Measurements from ENCODE around the gene BAIAP2L1. TPM values are rescaled to one million over a fixed set of nuclear protein-coding genes. Genes with fewer than 3 reads are reported as not detected.

The BAIAP2L1 gene
- total RNA-seq, 2 experiments from 2014 or later, result 0.33 to 0.61 TPM

DNA sequence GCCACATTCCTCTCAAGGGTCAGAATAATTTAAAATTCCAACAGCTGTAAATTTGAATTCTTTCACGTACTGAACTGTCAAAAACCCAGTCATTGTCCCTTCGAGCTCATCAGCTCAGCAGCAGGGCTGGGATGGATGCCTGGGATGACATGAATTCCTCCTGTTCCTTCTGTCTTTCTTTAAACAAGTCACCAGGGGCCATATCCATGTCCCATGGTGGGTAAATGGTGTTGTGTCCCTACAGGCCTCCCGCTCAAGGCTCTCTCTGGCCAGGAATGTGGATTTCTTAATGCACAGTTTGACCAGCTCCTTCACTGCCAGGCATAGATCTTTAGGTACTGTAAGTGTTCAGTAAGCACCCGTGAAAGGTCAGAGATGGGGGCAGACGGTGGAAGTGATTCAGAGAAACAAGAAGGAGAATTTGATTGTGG, 135.0 kb downstream of the BAIAP2L1 start:
- Histone ChIP-seq H3K4me1 (ENCODE audit: insufficient read depth, low read length) (no peaks in the 10 kb centered on the region), H3K4me3 (ENCODE audit: low read length) (no peak overlapping the region), H3K36me3 (ENCODE audit: insufficient read depth, low read length) (peaks cover 7% of the 10 kb centered on the region), H3K27ac (ENCODE audit: low read depth in 1 of 2, low read length in 2 of 2) (no peak overlapping the region), H3K9me3 (ENCODE audit: control insufficient read depth in 1 of 2, insufficient read depth in 1 of 2, low read length in 2 of 2) (peaks cover 0 to 7% of the 10 kb centered on the region in 2 experiments), H3K27me3 (ENCODE audit: control insufficient read depth in 1 of 2, insufficient read depth in 2 of 2, low read length in 2 of 2) (no peaks in the 10 kb centered on the region)
- ATAC-seq (ENCODE audit: poor library complexity) (no peak), DNase-seq (no peak)
- intact Hi-C loops (cut with DNase I, micrococcal nuclease), result no loop called here
- Mint-ChIP-seq H3K4me1 (ENCODE audit: low read depth) (peaks cover 16% of the 10 kb centered on the region), H3K4me3 (no peak overlapping the region), H3K9me3 (no peaks in the 10 kb centered on the region), H3K36me3 (ENCODE audit: low read depth) (peaks cover 32% of the 10 kb centered on the region), H3K27me3 (no peaks in the 10 kb centered on the region), H3K27ac (no peak overlapping the region)
- ChIA-PET CTCF (no interaction called here), POLR2A (interaction anchor here (1.3 to 2.1 kb wide), 2 partner anchors 14 kb away, joined by 3 to 6 read pairs; no protein-coding TSS in a partner anchor)
- TF ChIP-seq, protein P1, sequence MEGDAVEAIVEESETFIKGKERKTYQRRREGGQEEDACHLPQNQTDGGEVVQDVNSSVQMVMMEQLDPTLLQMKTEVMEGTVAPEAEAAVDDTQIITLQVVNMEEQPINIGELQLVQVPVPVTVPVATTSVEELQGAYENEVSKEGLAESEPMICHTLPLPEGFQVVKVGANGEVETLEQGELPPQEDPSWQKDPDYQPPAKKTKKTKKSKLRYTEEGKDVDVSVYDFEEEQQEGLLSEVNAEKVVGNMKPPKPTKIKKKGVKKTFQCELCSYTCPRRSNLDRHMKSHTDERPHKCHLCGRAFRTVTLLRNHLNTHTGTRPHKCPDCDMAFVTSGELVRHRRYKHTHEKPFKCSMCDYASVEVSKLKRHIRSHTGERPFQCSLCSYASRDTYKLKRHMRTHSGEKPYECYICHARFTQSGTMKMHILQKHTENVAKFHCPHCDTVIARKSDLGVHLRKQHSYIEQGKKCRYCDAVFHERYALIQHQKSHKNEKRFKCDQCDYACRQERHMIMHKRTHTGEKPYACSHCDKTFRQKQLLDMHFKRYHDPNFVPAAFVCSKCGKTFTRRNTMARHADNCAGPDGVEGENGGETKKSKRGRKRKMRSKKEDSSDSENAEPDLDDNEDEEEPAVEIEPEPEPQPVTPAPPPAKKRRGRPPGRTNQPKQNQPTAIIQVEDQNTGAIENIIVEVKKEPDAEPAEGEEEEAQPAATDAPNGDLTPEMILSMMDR (IDR thresholded peaks at IDR 0.05), result no peak

DNA sequence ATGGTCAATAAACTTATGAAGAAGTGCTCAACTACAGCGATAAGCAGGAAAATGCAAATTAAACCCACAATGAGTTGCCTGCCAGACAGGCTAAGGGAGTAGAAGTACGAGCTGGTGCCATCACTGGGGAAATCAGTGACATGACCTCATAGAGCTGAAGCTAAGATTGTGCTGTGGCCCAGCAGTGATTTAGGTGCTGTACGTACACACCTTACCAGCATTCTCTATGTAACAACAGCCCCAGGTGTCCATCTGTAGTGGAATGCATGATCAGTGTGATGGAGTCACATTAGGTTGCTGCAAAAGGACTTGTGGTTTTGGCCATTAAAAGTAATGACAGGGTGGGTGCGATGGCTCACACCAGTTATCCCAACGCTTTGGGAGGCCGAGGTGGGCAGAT, 143.2 kb downstream of the BAIAP2L1 start:
- CTCF ChIA-PET, result no interaction called here
- TF ChIP-seq, protein P1 (IDR thresholded peaks at IDR 0.05), result no peak

GRCh38 chr7:98256431-98256830, 144.5 kb downstream of the BAIAP2L1 start:
- Histone ChIP-seq H3K27me3 (ENCODE audit: control insufficient read depth in 1 of 2, insufficient read depth in 2 of 2, low read length in 2 of 2) (no peaks in the 10 kb centered on the region), H3K4me3 (ENCODE audit: low read length) (no peak overlapping the region), H3K36me3 (ENCODE audit: insufficient read depth, low read length) (peaks cover 16% of the 10 kb centered on the region), H3K4me1 (ENCODE audit: insufficient read depth, low read length) (peaks cover 20% of the 10 kb centered on the region), H3K9me3 (ENCODE audit: control insufficient read depth in 1 of 2, insufficient read depth in 1 of 2, low read length in 2 of 2) (peaks cover 0 to 3% of the 10 kb centered on the region in 2 experiments), H3K27ac (ENCODE audit: low read depth in 1 of 2, low read length in 2 of 2) (no peak overlapping the region)
- TF ChIP-seq, protein P1 (IDR thresholded peaks at IDR 0.05), result no peak
- DNase-seq (no peak), ATAC-seq (ENCODE audit: poor library complexity) (no peak)
- peak overlapping the region; percentile 24 for H3K27ac Mint-ChIP-seq
- H3K9me3 Mint-ChIP-seq, result no peaks in the 10 kb centered on the region
- no peak overlapping the region for H3K4me3 Mint-ChIP-seq
- ChIA-PET CTCF (no interaction called here), POLR2A (no interaction called here)
- H3K4me1 Mint-ChIP-seq (ENCODE audit: low read depth), result peaks cover 36% of the 10 kb centered on the region
- intact Hi-C loops (cut with DNase I, micrococcal nuclease), result loop anchor here in 1 of 2 experiments (10.0 kb wide), 2 partner anchors 282 to 1142 kb away; partner anchors contain the start of gene SDHAF3
- H3K36me3 Mint-ChIP-seq (ENCODE audit: low read depth), result peaks cover 68% of the 10 kb centered on the region
- no peaks in the 10 kb centered on the region for H3K27me3 Mint-ChIP-seq

More for the DNA sequence above, 143.2 kb downstream of the BAIAP2L1 start:
- Histone ChIP-seq H3K4me3 (ENCODE audit: low read length) (no peak overlapping the region), H3K27me3 (ENCODE audit: control insufficient read depth in 1 of 2, insufficient read depth in 2 of 2, low read length in 2 of 2) (no peaks in the 10 kb centered on the region), H3K9me3 (ENCODE audit: control insufficient read depth in 1 of 2, insufficient read depth in 1 of 2, low read length in 2 of 2) (peaks cover 0 to 7% of the 10 kb centered on the region in 2 experiments), H3K27ac (ENCODE audit: low read depth in 1 of 2, low read length in 2 of 2) (no peak overlapping the region), H3K4me1 (ENCODE audit: insufficient read depth, low read length) (peaks cover 14% of the 10 kb centered on the region), H3K36me3 (ENCODE audit: insufficient read depth, low read length) (peaks cover 19% of the 10 kb centered on the region)
- Mint-ChIP-seq H3K4me3 (no peak overlapping the region), H3K9me3 (no peaks in the 10 kb centered on the region), H3K36me3 (ENCODE audit: low read depth) (peaks cover 72% of the 10 kb centered on the region), H3K27me3 (no peaks in the 10 kb centered on the region), H3K4me1 (ENCODE audit: low read depth) (peaks cover 26% of the 10 kb centered on the region), H3K27ac (no peak overlapping the region)
- intact Hi-C loops (cut with DNase I, micrococcal nuclease), result loop anchor here in 1 of 2 experiments (10.0 kb wide), 2 partner anchors 283 to 1143 kb away; partner anchors contain the start of gene SDHAF3
- ATAC-seq (ENCODE audit: poor library complexity) (no peak), DNase-seq (no peak)
- POLR2A ChIA-PET, result interaction anchor here (1.0 kb wide), 1 partner anchor 55 kb away, joined by 3 read pairs; no protein-coding TSS in a partner anchor

All from CD4-positive, alpha-beta T cell (primary cell).